IMR-90 (cell line): ENCODE data around the gene VEPH1. TPM values are rescaled to one million over a fixed set of nuclear protein-coding genes. Genes with fewer than 3 reads are reported as not detected.

Source experiments
- ATAC-seq: fragments of 200-7000 bp; cut with Tn5 transposase; 2 replicates; pipeline ENCODE4 v1.9.1; 2020; ENCODE audit warnings: low read depth, mild to moderate bottlenecking, moderate library complexity
- BruUV-seq: library from RNA; stranded (reverse); fragments of 400-500 nt; replicated peaks from 2 replicates; lab custom pipeline; 2021; lab: Mats Ljungman, UMichigan
- CTCF ChIA-PET: fragments of 300-600 bp; formaldehyde crosslinking; extraction: SDS; loops from one replicate; lab custom pipeline; 2021; ENCODE audit warnings: antibody characterized with exemption; lab: Yijun Ruan, JAX
- POLR2A ChIA-PET: fragments of 300-600 bp; sonication (Branson Sonifier 250); formaldehyde crosslinking; loops from one replicate; lab custom pipeline; 2022; ENCODE audit warnings: antibody characterized with exemption; ENCODE audit not compliant: unreplicated experiment; lab: Charles Lee
- DNase-seq: peaks from one replicate; pipeline ENCODE4 v3.0.0; 2013
- H2AFZ ChIP-seq: replicated peaks from 2 replicates; pipeline ENCODE3; 2013; ENCODE audit warnings: low read length, mild to moderate bottlenecking; ENCODE audit not compliant: poor library complexity
- H2AK5ac ChIP-seq: 2 replicates; pipeline ENCODE4 v1.6.1; 2013; ENCODE audit warnings: low read depth, low read length, inconsistent platforms
- H2AK9ac ChIP-seq: replicated peaks from 2 replicates; pipeline ENCODE3; 2013; ENCODE audit warnings: mild to moderate bottlenecking, low read depth, low read length, moderate library complexity; ENCODE audit not compliant: poor library complexity
- H2BK120ac ChIP-seq: 2 replicates; pipeline ENCODE4 v1.6.1; 2013; ENCODE audit warnings: low read depth, low read length, inconsistent platforms
- H2BK15ac ChIP-seq: 3 replicates; pipeline ENCODE4 v1.6.1; 2013; ENCODE audit warnings: low read depth, low read length, inconsistent platforms
- H2BK20ac ChIP-seq: 2 replicates; pipeline ENCODE4 v1.6.1; 2013; ENCODE audit warnings: low read depth, mild to moderate bottlenecking, inconsistent platforms, low read length, moderate library complexity
- H2BK5ac ChIP-seq: 2 replicates; pipeline ENCODE4 v1.6.1; 2013; ENCODE audit warnings: mild to moderate bottlenecking, low read depth, low read length, inconsistent platforms; ENCODE audit not compliant: poor library complexity, severe bottlenecking
- H3K14ac ChIP-seq: replicated peaks from 2 replicates; pipeline ENCODE4 v1.6.1; 2013; ENCODE audit warnings: low read depth, low read length, inconsistent platforms
- H3K18ac ChIP-seq: 2 replicates; pipeline ENCODE4 v1.6.1; 2013; ENCODE audit warnings: low read depth, low read length, control low read depth
- H3K23ac ChIP-seq: 2 replicates; pipeline ENCODE4 v1.6.1; 2013; ENCODE audit warnings: low read depth, low read length, inconsistent platforms
- H3K27ac ChIP-seq: 2 replicates; pipeline ENCODE4 v1.5.1; 2013; ENCODE audit warnings: mild to moderate bottlenecking, control low read depth, low read length; ENCODE audit not compliant: insufficient read depth
- H3K27me3 ChIP-seq: 2 replicates; pipeline ENCODE4 v1.6.1; 2013; ENCODE audit warnings: low read length; ENCODE audit not compliant: control insufficient read depth, insufficient read depth
- H3K36me3 ChIP-seq: 2 replicates; pipeline ENCODE4 v1.6.1; 2013; ENCODE audit warnings: low read length, mixed read lengths; ENCODE audit not compliant: control insufficient read depth, insufficient read depth
- H3K4ac ChIP-seq: 2 replicates; pipeline ENCODE4 v1.6.1; 2013; ENCODE audit warnings: low read depth, low read length, inconsistent platforms
- H3K4me1 ChIP-seq: 2 replicates; pipeline ENCODE4 v1.6.1; 2013; ENCODE audit warnings: low read length, mixed read lengths; ENCODE audit not compliant: control insufficient read depth, insufficient read depth
- H3K4me2 ChIP-seq: 2 replicates; pipeline ENCODE4 v1.6.1; 2013; ENCODE audit warnings: low read depth, mild to moderate bottlenecking, control low read depth, low read length, moderate library complexity
- H3K4me3 ChIP-seq: 2 replicates; pipeline ENCODE4 v1.5.1; 2013; ENCODE audit warnings: low read depth, mild to moderate bottlenecking, control low read depth, low read length, moderate library complexity; ENCODE audit not compliant: insufficient read depth
- H3K56ac ChIP-seq: 2 replicates; pipeline ENCODE4 v1.6.1; 2013; ENCODE audit warnings: low read length, inconsistent platforms; ENCODE audit not compliant: insufficient read depth; ENCODE audit errors: extremely low read depth
- H3K79me1 ChIP-seq, 2 experiments: 2 replicates each; pipeline ENCODE4 v1.6.1; 2013; ENCODE audit warnings: low read length in 2 of 2, inconsistent platforms in 1 of 2, low read depth in 1 of 2
- H3K9ac ChIP-seq: 2 replicates; pipeline ENCODE4 v1.6.1; 2013; ENCODE audit warnings: low read depth, low read length, control low read depth
- H3K9me1 ChIP-seq: 2 replicates; pipeline ENCODE4 v1.6.1; 2013; ENCODE audit warnings: low read length, inconsistent platforms; ENCODE audit not compliant: insufficient read depth
- H3K9me3 ChIP-seq: 2 replicates; pipeline ENCODE4 v1.6.1; 2013; ENCODE audit warnings: low read length; ENCODE audit not compliant: control insufficient read depth, insufficient read depth
- H4K20me1 ChIP-seq: 2 replicates; pipeline ENCODE4 v1.6.1; 2013; ENCODE audit warnings: low read length, inconsistent platforms; ENCODE audit not compliant: insufficient read depth
- H4K5ac ChIP-seq: 2 replicates; pipeline ENCODE4 v1.6.1; 2013; ENCODE audit warnings: mild to moderate bottlenecking, low read depth, low read length, control low read depth
- H4K8ac ChIP-seq, 2 experiments: 2 replicates each; pipeline ENCODE4 v1.6.1; 2013; ENCODE audit warnings: low read depth in 2 of 2, low read length in 2 of 2, control low read depth in 1 of 2, inconsistent platforms in 1 of 2
- H4K91ac ChIP-seq: 2 replicates; pipeline ENCODE4 v1.6.1; 2013; ENCODE audit warnings: low read depth, low read length, inconsistent platforms; ENCODE audit not compliant: insufficient read depth
- BHLHE40 ChIP-seq: fragments of 150-350 bp; IDR thresholded peaks from 2 replicates; pipeline ENCODE4 v1.6.1; 2016; ENCODE audit warnings: mild to moderate bottlenecking, low read depth, low read length
- CEBPB ChIP-seq: IDR thresholded peaks from 2 replicates; pipeline ENCODE4 v1.6.1; 2012; ENCODE audit warnings: low read depth, low read length, improper control_type of control experiment
- FOS ChIP-seq: fragments of 150-350 bp; IDR thresholded peaks from 2 replicates; pipeline ENCODE4 v1.6.1; 2016; ENCODE audit warnings: low read depth, low read length
- RFX5 ChIP-seq: IDR thresholded peaks from 2 replicates; pipeline ENCODE4 v1.8.0; 2012; ENCODE audit warnings: low read depth, mild to moderate bottlenecking, low read length, moderate library complexity
- WGBS, 2 experiments: methylation state at CpG; one replicate each; pipeline versions ENCODE4 v1.1.5 to v1.1.7; 2013; ENCODE audit warnings: missing lambda C conversion rate in 2 of 2; ENCODE audit not compliant: insufficient read length in 1 of 2; ENCODE audit errors: extremely low coverage in 2 of 2; 5-methylcytosine and 5-hydroxymethylcytosine counted together
- dilution Hi-C: fragments of 300-500 bp; cut with HindIII; formaldehyde crosslinking; loops from one replicate; pipeline ENCODE4 v1.14.3; 2018; ENCODE audit warnings: low sequenced_read_pairs; ENCODE audit not compliant: unreplicated experiment
- in situ Hi-C: fragments of 300-500 bp; cut with MboI; formaldehyde crosslinking; loops from 3 replicates; pipeline ENCODE4 v1.14.3; 2019; ENCODE audit warnings: low sequenced_read_pairs, inconsistent platforms, mixed read lengths
- intact Hi-C: fragments of 100-400 bp; cut with micrococcal nuclease; formaldehyde crosslinking; loops from 2 replicates; pipeline ENCODE4 v1.10.0; 2022
- polyA plus RNA-seq, 3 experiments: library from polyadenylated mRNA; depleted of rRNA; stranded (reverse); fragments of >200 nt; gene quantifications; 2 replicates each; pipeline ENCODE4 v1.2.3, GENCODE V29; 2012; ENCODE audit warnings: low replicate concordance in 1 of 3
- total RNA-seq: library from RNA; depleted of rRNA; stranded (reverse); fragments of >200 nt; gene quantifications from 2 replicates; pipeline ENCODE4 v1.2.3, GENCODE V29; 2012
- TF ChIP-seq, protein P1 (sequence below): conservative IDR thresholded peaks from 2 replicates; pipeline ENCODE4 v1.5.1; 2012; ENCODE audit warnings: mild to moderate bottlenecking, low read depth, low read length, improper control_type of control experiment
- TF ChIP-seq, protein P2 (sequence below): fragments of 150-350 bp; IDR thresholded peaks from 2 replicates; pipeline ENCODE4 v1.6.1; 2016; ENCODE audit warnings: low read depth, mild to moderate bottlenecking, low read length, moderate library complexity, borderline replicate concordance

Gene VEPH1
- total and polyA plus RNA-seq, 2 of the 4 experiments (the other 2 are of a cell fraction): 30.5 to 130 TPM

DNA sequence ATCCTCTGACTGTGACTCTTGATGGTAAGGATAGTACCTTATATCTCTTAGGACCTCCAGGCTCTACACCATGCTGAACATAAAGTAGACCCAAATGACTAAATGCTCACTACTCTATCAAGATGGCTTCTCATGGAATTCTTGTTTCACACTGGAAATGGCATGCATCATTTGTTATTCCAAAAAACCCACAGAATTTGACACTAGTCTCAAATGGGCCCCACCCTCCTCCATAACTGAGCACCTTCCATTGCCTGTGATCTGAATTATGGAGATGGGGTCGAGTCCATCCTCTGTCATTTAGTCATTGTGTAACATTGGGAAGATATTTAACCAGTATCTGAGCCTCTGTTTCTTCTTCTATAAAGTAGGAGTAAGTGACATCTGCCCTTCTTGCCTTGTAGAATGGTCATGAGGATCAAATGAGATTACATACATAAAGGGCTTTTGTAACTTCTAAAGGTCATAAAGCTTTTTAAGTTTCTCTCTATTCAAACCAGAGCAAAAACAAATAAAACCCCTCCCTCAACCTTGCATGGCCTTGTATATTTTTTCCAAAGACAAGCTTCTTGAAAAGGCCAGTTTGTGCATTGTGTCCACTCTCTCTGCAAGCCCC, 123.6 kb downstream of the VEPH1 start:
- peaks cover 6% of the 10 kb centered on the region for H3K4me1 ChIP-seq
- no peak overlapping the region for H2BK120ac ChIP-seq
- no peaks in the 10 kb centered on the region for H3K9me3 ChIP-seq
- no peaks in the 10 kb centered on the region for H4K20me1 ChIP-seq
- no peak for TF ChIP-seq BHLHE40
- no peak for TF ChIP-seq CEBPB
- TF ChIP-seq FOS: no peak
- TF ChIP-seq, protein P1, sequence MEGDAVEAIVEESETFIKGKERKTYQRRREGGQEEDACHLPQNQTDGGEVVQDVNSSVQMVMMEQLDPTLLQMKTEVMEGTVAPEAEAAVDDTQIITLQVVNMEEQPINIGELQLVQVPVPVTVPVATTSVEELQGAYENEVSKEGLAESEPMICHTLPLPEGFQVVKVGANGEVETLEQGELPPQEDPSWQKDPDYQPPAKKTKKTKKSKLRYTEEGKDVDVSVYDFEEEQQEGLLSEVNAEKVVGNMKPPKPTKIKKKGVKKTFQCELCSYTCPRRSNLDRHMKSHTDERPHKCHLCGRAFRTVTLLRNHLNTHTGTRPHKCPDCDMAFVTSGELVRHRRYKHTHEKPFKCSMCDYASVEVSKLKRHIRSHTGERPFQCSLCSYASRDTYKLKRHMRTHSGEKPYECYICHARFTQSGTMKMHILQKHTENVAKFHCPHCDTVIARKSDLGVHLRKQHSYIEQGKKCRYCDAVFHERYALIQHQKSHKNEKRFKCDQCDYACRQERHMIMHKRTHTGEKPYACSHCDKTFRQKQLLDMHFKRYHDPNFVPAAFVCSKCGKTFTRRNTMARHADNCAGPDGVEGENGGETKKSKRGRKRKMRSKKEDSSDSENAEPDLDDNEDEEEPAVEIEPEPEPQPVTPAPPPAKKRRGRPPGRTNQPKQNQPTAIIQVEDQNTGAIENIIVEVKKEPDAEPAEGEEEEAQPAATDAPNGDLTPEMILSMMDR: no peak
- TF ChIP-seq RFX5: no peak
- TF ChIP-seq, protein P2, sequence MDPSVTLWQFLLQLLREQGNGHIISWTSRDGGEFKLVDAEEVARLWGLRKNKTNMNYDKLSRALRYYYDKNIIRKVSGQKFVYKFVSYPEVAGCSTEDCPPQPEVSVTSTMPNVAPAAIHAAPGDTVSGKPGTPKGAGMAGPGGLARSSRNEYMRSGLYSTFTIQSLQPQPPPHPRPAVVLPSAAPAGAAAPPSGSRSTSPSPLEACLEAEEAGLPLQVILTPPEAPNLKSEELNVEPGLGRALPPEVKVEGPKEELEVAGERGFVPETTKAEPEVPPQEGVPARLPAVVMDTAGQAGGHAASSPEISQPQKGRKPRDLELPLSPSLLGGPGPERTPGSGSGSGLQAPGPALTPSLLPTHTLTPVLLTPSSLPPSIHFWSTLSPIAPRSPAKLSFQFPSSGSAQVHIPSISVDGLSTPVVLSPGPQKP: no peak
- peaks cover 7% of the 10 kb centered on the region; the same call in 1 of the 2 replicates for H3K9me1 ChIP-seq
- BruUV-seq: no TSS peak
- in situ Hi-C loops (no loop called here), dilution Hi-C loops (no loop called here), intact Hi-C loops (no loop called here)
- ChIA-PET POLR2A (no interaction called here), CTCF (no interaction called here)
- no peak overlapping the region for H2AFZ ChIP-seq
- no peak overlapping the region for H3K4ac ChIP-seq
- no peak overlapping the region for H3K23ac ChIP-seq
- no peak overlapping the region for H2AK9ac ChIP-seq
- H3K56ac ChIP-seq: no peak overlapping the region
- WGBS, 2 experiments: no CpG with 5 or more reads among the region's 1 CpG
- H3K79me1 ChIP-seq: no peaks in the 10 kb centered on the region
- no peak overlapping the region for H3K4me2 ChIP-seq
- no peak overlapping the region for H2BK5ac ChIP-seq
- no peak overlapping the region for H4K5ac ChIP-seq
- no peak overlapping the region for H2AK5ac ChIP-seq
- H4K8ac ChIP-seq: no peak overlapping the region
- H2BK20ac ChIP-seq: no peak overlapping the region
- H3K18ac ChIP-seq: no peak overlapping the region
- H3K14ac ChIP-seq: no peak overlapping the region
- H3K36me3 ChIP-seq: no peaks in the 10 kb centered on the region; the same call in 1 of the 2 replicates
- no peak overlapping the region for H4K91ac ChIP-seq
- no peak for ATAC-seq
- H3K27me3 ChIP-seq: no peaks in the 10 kb centered on the region
- no peak for DNase-seq
- H3K27ac ChIP-seq: no peak overlapping the region
- no peak overlapping the region for H3K9ac ChIP-seq
- no peak overlapping the region for H2BK15ac ChIP-seq
- no peak overlapping the region for H3K4me3 ChIP-seq
